GM23248 (cell line): ENCODE data around the gene DGKH.

Experiments used
- EZH2 ChIP-seq: fragments of 200-600 bp; sonication (generic); IDR thresholded peaks from 2 replicates; pipeline ENCODE4 v1.6.1; 2018; ENCODE audit warnings: antibody characterized with exemption, mild to moderate bottlenecking; ENCODE audit not compliant: insufficient read depth, poor library complexity, severe bottlenecking
- EZH2phosphoT487 ChIP-seq: fragments of 200-600 bp; sonication (generic); IDR thresholded peaks from 2 replicates; pipeline ENCODE4 v1.6.1; 2018; ENCODE audit warnings: antibody characterized with exemption, moderate library complexity, mild to moderate bottlenecking, low read depth; ENCODE audit not compliant: insufficient read depth

DNA sequence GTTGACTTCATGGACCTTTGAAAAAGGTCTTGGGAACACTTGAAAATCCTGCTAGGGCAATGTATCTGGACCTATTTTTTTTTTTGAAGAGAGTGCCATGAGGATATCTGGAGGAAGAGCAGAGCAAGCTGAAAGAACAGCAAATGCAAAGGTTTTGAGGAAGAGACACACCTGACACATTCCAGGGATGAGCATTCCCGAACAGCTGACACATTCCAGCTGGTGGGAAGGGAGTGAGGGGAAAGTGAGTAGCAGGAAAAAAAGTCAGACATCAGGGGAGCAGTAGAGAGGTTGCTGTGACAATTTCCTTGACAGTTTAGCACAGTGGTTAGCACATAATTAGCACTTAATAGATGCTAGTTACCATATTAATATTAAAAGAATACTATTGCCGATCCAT is 14.7 kb downstream of the DGKH start:
- TF ChIP-seq EZH2 = no peak
- no peak for TF ChIP-seq EZH2phosphoT487
